Endothelial cell of umbilical vein (primary cell): ENCODE results near the gene DCPS.

Experiments used
- EZH2 ChIP-seq: IDR thresholded peaks from 2 replicates; pipeline ENCODE4 v1.6.1; 2012; ENCODE audit warnings: borderline replicate concordance, low read depth, mild to moderate bottlenecking, moderate library complexity, low read length, inconsistent platforms; ENCODE audit not compliant: severe bottlenecking
- GATA2 ChIP-seq: IDR thresholded peaks from 2 replicates; pipeline ENCODE4 v1.7.0; 2011; ENCODE audit warnings: low read depth, mild to moderate bottlenecking, moderate library complexity, mixed read lengths, low read length; ENCODE audit not compliant: insufficient read length, insufficient read depth
- JUN ChIP-seq: IDR thresholded peaks from 2 replicates; pipeline ENCODE4 v1.6.1; 2011; ENCODE audit warnings: borderline replicate concordance, low read depth; ENCODE audit not compliant: insufficient read length, insufficient read depth
- MAX ChIP-seq: IDR thresholded peaks from 2 replicates; pipeline ENCODE4 v1.6.1; 2011; ENCODE audit not compliant: insufficient read depth, insufficient read length
- MYC ChIP-seq: IDR thresholded peaks from one replicate; pipeline ENCODE4 v1.6.1; 2011; ENCODE audit warnings: mild to moderate bottlenecking, low read depth, low read length
- POLR2A ChIP-seq: IDR thresholded peaks from 2 replicates; pipeline ENCODE4 v1.6.1; 2012; ENCODE audit warnings: low read depth, mild to moderate bottlenecking, control low read depth, low read length
- POLR2AphosphoS5 ChIP-seq: IDR thresholded peaks from 2 replicates; pipeline ENCODE4 v1.6.1; 2012; ENCODE audit warnings: low read depth, mild to moderate bottlenecking, control low read depth, low read length, moderate library complexity; ENCODE audit not compliant: insufficient read depth
- TF ChIP-seq, protein P1 (sequence below), 2 donors: IDR thresholded peaks; 1 replicate in 1 of 2; 2 replicates in 1 of 2; pipeline ENCODE4 v1.5.1; 2011; ENCODE audit warnings: low read length in 2 of 2, mild to moderate bottlenecking in 2 of 2, moderate library complexity in 2 of 2, control low read depth in 1 of 2, inconsistent platforms in 1 of 2, low read depth in 1 of 2; ENCODE audit not compliant: insufficient read depth in 1 of 2; ENCODE audit errors: extremely low read depth in 1 of 2

GRCh38 chr11:126308271-126308671, 4.4 kb downstream of the DCPS start:
- no peak for TF ChIP-seq EZH2
- TF ChIP-seq, protein P1, sequence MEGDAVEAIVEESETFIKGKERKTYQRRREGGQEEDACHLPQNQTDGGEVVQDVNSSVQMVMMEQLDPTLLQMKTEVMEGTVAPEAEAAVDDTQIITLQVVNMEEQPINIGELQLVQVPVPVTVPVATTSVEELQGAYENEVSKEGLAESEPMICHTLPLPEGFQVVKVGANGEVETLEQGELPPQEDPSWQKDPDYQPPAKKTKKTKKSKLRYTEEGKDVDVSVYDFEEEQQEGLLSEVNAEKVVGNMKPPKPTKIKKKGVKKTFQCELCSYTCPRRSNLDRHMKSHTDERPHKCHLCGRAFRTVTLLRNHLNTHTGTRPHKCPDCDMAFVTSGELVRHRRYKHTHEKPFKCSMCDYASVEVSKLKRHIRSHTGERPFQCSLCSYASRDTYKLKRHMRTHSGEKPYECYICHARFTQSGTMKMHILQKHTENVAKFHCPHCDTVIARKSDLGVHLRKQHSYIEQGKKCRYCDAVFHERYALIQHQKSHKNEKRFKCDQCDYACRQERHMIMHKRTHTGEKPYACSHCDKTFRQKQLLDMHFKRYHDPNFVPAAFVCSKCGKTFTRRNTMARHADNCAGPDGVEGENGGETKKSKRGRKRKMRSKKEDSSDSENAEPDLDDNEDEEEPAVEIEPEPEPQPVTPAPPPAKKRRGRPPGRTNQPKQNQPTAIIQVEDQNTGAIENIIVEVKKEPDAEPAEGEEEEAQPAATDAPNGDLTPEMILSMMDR (IDR thresholded peaks at IDR 0.05; ENCODE audit: extremely low read depth in 1 of 2, insufficient read depth in 1 of 2, low read depth in 1 of 2, low read length in 2 of 2): no peak
- no peak for TF ChIP-seq JUN
- TF ChIP-seq POLR2A: no peak
- no peak for TF ChIP-seq POLR2AphosphoS5
- no peak for TF ChIP-seq MYC
- no peak for TF ChIP-seq MAX
- TF ChIP-seq GATA2: no peak
